ENCODE data around the gene PEX10.

Gene PEX10

GRCh38 chr1:2458687-2459086 lies 46.3 kb upstream of the PEX10 start:
- TF ChIP-seq TEAD4 (IDR thresholded peaks at IDR 0.05) (no peak), FOXM1 (IDR thresholded peaks at IDR 0.05; ENCODE audit: borderline replicate concordance, low read depth) (no peak), ZBTB7A (IDR thresholded peaks at IDR 0.05; ENCODE audit: low read depth) (no peak)

GRCh38 chr1:2457444-2457843 lies 45.1 kb upstream of the PEX10 start:
- TF ChIP-seq CREB1 (IDR thresholded peaks at IDR 0.05; ENCODE audit: low read depth) (no peak), TCF12 (IDR thresholded peaks at IDR 0.05; ENCODE audit: low read depth) (no peak), CEBPB (IDR thresholded peaks at IDR 0.05) (no peak), ZBTB7A (IDR thresholded peaks at IDR 0.05; ENCODE audit: low read depth) (no peak), NFIC (IDR thresholded peaks at IDR 0.05) (no peak), REST (IDR thresholded peaks at IDR 0.05; ENCODE audit: low read depth) (no peak), YY1 (IDR thresholded peaks at IDR 0.05; ENCODE audit: low read depth) (no peak)
- TF ChIP-seq, protein P1, sequence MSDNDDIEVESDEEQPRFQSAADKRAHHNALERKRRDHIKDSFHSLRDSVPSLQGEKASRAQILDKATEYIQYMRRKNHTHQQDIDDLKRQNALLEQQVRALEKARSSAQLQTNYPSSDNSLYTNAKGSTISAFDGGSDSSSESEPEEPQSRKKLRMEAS (IDR thresholded peaks at IDR 0.05): no peak

DNA sequence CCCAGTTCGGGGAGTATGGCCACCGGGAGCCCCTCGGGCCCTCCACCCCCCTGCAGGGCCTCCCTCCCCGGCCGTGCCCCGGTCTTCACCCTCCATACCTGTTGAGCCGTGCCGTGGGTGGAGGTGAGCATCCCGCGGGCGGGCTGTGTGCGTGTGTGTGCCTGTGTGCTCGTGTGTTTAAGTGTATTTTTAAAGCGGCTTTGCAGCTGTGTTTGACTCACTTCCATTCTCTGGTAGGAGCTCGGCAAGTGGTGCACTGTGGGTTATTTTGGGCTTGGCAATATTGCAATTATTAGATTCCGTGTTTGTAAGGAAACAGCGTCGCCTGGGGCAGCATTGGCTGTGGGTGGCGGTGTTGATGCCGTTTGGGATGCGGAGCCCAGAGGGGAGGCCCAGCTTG lies 43.4 kb upstream of the PEX10 start:
- TF ChIP-seq, protein P1 (IDR thresholded peaks at IDR 0.05): no peak
- TF ChIP-seq ZBTB7A (IDR thresholded peaks at IDR 0.05; ENCODE audit: low read depth) (no peak), RAD21 (IDR thresholded peaks at IDR 0.05; ENCODE audit: low read depth) (no peak)

- TF ChIP-seq CEBPB (IDR thresholded peaks at IDR 0.05) (no peak), USF1 (IDR thresholded peaks at IDR 0.05) (no peak; the same call in 1 of the 2 replicates), FOXM1 (IDR thresholded peaks at IDR 0.05; ENCODE audit: borderline replicate concordance, low read depth) (no peak), CREB1 (IDR thresholded peaks at IDR 0.05; ENCODE audit: low read depth) (no peak), TEAD4 (IDR thresholded peaks at IDR 0.05) (no peak), RAD21 (IDR thresholded peaks at IDR 0.05; ENCODE audit: low read depth) (no peak), TAF1 (IDR thresholded peaks at IDR 0.05; ENCODE audit: low read depth) (no peak), YY1 (IDR thresholded peaks at IDR 0.05; ENCODE audit: low read depth) (no peak), REST (IDR thresholded peaks at IDR 0.05; ENCODE audit: low read depth) (no peak), NFIC (IDR thresholded peaks at IDR 0.05) (no peak), TCF12 (IDR thresholded peaks at IDR 0.05; ENCODE audit: low read depth) (no peak), EP300 (IDR thresholded peaks at IDR 0.05; ENCODE audit: borderline replicate concordance) (no peak), ZBTB7A (IDR thresholded peaks at IDR 0.05; ENCODE audit: low read depth) (no peak), EGR1 (IDR thresholded peaks at IDR 0.05) (no peak)
- TF ChIP-seq, protein P1 (IDR thresholded peaks at IDR 0.05): no peak
Observed at GRCh38 chr1:2454227-2454626, 41.9 kb upstream of the PEX10 start.

- TF ChIP-seq NFIC (IDR thresholded peaks at IDR 0.05) (no peak), CREB1 (IDR thresholded peaks at IDR 0.05; ENCODE audit: low read depth) (no peak), USF1 (IDR thresholded peaks at IDR 0.05) (no peak), RAD21 (IDR thresholded peaks at IDR 0.05; ENCODE audit: low read depth) (no peak), TEAD4 (IDR thresholded peaks at IDR 0.05) (no peak), TAF1 (IDR thresholded peaks at IDR 0.05; ENCODE audit: low read depth) (no peak), ZBTB7A (IDR thresholded peaks at IDR 0.05; ENCODE audit: low read depth) (no peak), TCF12 (IDR thresholded peaks at IDR 0.05; ENCODE audit: low read depth) (no peak), EP300 (IDR thresholded peaks at IDR 0.05; ENCODE audit: borderline replicate concordance) (no peak), EGR1 (IDR thresholded peaks at IDR 0.05) (no peak), FOXM1 (IDR thresholded peaks at IDR 0.05; ENCODE audit: borderline replicate concordance, low read depth) (no peak)
- TF ChIP-seq, protein P1 (IDR thresholded peaks at IDR 0.05): no peak
Observed at GRCh38 chr1:2452932-2453315, 40.6 kb upstream of the PEX10 start.

DNA sequence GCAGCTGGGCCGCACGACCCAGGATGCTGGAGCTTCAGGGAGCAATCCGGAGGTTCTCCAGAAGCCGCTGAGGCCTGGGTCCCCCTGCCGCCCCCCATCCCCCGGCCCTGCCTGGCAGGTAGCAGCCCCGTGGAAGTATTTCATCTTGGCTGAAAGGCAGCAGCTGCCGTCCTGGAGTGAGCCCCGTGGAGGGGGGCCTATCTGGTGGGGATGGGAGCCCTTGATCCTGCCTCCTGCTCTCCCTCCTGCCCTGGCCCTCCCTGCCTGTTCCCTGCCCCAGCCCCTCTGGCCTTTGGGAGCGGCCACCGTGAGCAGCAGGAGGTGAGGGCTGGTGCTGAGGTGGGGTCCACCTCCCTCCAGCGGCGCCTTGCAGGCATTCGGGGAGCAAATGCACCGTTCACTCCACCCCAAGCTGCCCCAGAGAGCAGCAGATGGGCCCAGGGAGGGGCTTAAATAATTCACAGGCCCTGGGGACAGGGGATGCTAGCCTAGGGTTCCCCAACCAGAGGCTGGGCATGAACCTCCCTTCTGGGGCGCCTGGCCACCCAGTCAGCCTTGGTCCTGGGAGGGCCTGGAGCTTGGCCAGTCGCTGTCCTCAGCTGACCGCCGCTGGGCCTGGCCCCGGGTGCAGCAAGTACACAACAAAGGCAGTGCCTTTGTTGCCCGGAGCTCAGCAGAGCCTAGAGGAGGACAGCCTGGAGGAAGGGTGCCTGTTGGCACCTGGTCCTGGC lies 40.0 kb upstream of the PEX10 start:
- TF ChIP-seq, protein P1 (IDR thresholded peaks at IDR 0.05): no peak
- TF ChIP-seq REST (IDR thresholded peaks at IDR 0.05; ENCODE audit: low read depth) (no peak), CREB1 (IDR thresholded peaks at IDR 0.05; ENCODE audit: low read depth) (no peak), FOXM1 (IDR thresholded peaks at IDR 0.05; ENCODE audit: borderline replicate concordance, low read depth) (no peak), CEBPB (IDR thresholded peaks at IDR 0.05) (no peak)

Measured in Ishikawa (cell line).